HG03095 (cell line): ENCODE results near the gene GABRB3.
"Not testable (repeated sequence)": the region's sequence is repeated elsewhere in the genome, so short reads cannot be mapped to it uniquely, and the experiment has no call there.

Experiments
- ATAC-seq: cut with Tn5 transposase; IDR thresholded peaks from one replicate; pipeline ENCODE4 v1.9.1; 2021; ENCODE audit warnings: moderate library complexity; ENCODE audit not compliant: unreplicated experiment

GABRB3 gene

GRCh38 chr15:26736502-26737248 lies 36.2 kb downstream of the GABRB3 start:
- no peak for ATAC-seq

DNA sequence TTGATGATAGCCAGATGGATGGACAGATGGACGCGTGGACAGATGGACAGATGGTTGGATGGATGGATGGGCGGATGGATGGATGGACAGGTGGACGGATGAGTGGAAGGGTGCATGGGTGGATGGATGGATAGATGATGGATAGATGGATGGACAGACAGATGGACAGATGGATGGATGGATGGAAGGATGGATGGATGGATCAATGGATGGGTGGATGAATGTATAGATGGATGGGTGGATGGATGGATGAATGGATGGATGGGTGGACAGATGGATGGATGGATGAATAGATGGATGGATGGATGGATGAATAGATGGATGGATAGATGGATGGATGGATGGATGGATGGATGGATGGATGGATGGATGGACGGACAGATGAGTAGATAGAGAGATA lies 40.9 kb downstream of the GABRB3 start:
- no peak for ATAC-seq

DNA sequence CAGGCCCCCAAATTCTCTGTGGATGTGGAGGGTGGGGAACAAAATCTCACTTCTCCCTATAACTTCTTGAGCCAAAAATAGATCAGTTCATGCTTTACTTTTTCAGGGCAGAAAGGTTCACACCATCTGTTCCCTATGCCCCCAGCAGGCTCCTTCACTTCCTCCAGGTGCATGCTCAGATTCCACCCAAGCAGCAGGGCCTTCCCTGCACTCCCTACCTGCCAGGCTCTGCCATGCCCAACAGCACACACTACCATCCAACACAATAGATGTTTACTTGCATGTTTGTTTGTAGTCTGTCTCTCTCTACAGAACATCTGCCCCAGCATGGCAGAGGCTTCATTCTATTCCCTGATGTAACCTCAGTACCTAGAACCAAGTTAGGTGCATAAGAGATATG lies 43.3 kb downstream of the GABRB3 start:
- ATAC-seq: no peak

GRCh38 chr15:26729030-26729429 lies 43.8 kb downstream of the GABRB3 start:
- no peak for ATAC-seq

- ATAC-seq: no peak
Measured at GRCh38 chr15:26724381-26725150, 48.3 kb downstream of the GABRB3 start.

DNA sequence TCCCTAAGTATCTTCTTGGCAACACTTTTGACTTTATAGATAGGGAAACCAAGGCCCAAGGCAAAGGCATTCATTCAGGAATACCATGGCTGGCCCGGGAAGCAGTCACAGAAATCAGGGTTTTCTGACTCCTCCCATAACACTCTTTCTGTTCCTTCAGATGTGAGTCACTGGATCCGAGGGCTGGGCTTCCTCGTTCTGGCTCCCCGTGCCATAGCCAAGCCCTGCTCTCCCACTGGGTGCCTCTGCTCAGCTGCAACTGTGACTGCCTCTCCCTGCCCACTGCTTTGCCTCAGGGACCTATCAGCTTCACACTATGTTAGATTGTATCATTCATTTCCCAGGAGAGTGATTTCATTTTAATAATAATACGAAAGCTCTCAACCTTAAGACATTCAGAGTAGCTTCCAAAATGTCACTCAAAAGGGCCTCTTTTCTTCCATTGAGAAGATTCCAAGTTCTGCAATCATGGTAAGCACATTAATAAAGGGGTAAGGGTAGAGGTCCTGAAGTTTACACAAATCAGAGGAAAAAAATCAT lies 50.2 kb downstream of the GABRB3 start:
- no peak for ATAC-seq

DNA sequence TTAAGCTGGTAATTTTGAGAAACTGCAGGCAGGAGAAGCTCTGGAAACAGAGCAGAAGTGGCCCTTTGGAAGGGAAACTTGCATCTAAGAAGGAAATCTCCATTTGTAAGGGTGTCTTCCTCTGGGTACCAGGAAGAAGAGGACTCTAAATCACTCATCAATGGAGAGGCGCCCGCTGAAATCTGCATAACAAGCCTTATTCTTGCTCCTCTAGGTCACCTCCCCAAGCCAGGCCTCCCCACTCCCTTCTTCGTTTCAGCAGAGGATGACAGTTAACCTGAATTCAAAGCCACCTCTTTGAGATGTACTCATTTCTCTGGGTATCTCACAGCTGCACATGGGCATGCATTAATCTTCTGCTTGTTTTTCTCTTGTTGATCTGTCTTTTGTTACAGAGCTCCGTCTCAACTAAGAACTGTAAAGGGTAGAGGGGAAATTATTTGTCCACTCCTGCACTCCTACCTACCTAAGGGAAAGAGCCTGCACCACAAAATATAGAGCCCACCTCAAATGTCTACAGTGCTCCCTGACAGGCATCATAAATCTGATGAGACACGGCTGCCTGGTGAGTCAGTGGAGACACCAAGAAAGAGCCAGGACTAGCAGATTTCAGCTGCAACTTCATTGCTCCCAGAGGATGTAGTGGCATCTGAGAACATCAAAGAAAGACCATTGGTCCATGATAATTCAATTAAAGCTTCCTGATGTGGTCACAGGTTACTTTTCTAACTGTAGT lies 51.5 kb downstream of the GABRB3 start:
- ATAC-seq: no peak

DNA sequence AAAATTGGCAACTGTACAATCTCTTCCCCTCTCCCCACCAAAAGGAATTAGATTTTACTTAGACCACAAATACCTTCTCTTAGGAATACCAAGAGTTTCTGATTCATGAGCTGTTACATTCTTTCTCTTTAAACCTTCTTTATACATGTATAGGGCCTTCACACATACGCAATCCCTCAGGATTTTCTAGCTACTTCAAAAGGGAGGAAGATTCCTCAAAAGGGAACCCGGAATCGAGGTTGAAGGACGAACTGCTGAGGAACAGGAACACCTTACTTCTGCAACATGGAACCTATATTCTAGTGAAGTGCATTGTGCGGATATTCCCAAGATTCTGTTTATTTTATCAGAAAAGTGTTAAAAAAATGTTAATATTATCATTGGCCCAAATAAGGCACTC lies 52.3 kb downstream of the GABRB3 start:
- ATAC-seq: no peak

DNA sequence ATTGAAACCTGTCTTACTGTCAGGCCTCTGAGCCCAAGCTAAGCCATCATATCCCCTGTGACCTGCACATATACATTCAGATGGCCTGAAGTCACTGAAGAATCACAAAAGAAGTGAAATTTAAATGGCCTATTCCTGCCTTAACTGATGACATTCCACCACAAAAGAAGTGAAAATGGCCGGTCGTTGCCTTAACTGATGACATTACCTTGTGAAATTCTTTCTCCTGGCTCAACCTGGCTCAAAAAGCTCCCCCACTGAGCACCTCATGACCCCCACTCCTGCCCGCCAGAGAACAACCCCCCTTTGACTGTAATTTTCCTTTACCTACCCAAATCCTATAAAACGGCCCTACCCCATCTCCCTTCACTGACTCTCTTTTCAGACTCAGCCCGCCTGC lies 53.0 kb downstream of the GABRB3 start:
- not testable (repeated sequence) for ATAC-seq

- ATAC-seq: no peak
Measured at GRCh38 chr15:26716069-26716468, 56.8 kb downstream of the GABRB3 start.

DNA sequence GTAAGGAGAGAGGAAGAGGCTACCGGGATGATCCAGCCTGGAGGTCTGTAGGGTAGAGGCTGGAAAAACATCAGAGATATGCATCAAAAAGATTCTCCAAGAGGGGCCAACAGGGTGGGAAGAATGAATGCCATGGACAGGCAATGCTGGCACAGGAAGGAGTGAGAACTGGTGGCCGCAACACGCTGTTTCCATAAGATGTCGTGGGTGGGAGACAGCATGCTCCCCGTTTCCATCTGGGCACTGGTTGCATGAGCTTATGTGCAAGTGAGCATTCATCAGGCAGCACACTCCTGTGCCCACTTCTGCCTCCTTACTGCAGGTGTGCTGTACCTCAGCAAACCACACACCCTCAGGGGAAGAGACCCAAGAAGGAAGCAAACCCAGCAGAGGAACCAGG lies 59.4 kb downstream of the GABRB3 start:
- no peak for ATAC-seq

DNA sequence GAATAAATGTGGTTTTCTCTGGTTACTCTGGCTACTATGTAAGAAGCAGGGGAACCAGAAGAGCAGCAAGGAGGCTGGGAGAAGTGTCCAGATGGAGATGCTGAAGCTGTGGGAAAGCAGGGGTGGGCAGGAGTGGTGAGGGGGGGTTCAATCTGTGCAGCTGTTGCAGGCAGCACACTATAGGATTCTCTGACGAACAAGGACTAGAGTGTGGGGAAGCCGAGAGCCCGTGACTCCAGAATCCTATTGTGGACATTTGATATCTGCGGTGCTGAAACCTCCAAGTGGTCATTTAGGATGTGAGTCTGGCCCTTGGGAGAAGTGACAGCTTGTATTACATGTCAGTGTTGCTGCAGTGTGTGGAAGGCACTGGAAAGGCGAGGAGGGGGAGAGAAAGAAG lies 60.5 kb downstream of the GABRB3 start:
- ATAC-seq: no peak

- ATAC-seq: no peak
Measured at GRCh38 chr15:26711445-26711844, 61.4 kb downstream of the GABRB3 start.

DNA sequence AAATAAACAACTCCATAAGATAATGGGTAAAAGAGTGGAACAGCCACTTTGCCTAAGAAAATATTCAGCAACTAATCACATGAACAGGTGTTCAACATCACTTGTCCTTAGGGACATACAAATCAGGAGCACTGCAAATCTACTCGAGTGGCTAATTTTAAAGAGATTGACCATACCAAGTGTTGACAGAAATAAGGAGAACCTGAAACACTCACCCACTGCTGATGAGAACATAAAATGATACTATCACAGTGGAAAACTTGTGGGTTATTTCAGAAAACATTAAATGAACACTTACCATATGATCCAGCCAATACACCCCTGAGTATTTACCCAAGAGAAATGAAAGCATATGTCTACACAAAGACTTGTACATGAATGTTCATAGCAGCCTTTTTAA lies 70.5 kb downstream of the GABRB3 start:
- no peak for ATAC-seq

GRCh38 chr15:26698555-26698954 lies 74.3 kb downstream of the GABRB3 start:
- ATAC-seq: no peak

DNA sequence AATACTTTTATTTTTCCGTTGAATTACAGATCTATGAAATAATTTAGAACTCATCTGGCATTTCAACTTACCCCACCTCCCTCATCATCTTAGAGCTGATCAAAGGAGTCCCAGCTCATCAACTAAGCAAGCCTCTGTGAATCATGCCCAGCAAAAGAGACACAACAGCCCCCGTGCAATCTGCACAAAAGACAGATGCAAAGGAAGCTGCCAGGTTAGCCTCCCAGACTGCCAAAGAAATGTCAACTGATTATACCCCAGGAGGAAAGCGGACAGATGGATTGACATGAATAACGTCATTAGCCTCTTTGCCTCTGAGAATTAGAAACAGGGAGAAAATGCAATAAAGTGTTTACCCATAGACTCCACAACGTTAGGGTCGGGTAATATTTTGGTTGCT lies 75.0 kb downstream of the GABRB3 start:
- ATAC-seq: no peak

GRCh38 chr15:26691249-26691648 lies 81.6 kb downstream of the GABRB3 start:
- ATAC-seq: no peak

GRCh38 chr15:26690778-26691177 lies 82.1 kb downstream of the GABRB3 start:
- ATAC-seq: no peak

DNA sequence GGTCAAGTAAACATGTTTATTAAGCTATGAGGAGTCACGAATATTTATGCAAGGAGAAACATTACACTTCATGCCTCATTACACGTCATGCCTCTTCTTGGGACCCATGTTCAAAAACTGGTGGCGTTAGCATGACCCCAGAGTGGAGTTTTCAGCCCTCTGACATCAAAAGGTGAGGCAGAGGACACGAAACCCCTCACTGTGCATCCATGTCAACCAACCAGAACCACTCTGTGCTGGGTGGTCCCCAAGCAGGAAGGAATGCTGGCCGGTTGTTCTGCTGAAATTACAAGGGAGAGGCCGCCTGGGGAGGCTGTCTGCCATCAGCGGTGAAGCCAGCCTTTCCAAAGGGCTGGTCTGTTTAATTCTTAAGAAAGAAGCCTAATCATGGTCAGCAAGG lies 83.4 kb downstream of the GABRB3 start:
- ATAC-seq: no peak

DNA sequence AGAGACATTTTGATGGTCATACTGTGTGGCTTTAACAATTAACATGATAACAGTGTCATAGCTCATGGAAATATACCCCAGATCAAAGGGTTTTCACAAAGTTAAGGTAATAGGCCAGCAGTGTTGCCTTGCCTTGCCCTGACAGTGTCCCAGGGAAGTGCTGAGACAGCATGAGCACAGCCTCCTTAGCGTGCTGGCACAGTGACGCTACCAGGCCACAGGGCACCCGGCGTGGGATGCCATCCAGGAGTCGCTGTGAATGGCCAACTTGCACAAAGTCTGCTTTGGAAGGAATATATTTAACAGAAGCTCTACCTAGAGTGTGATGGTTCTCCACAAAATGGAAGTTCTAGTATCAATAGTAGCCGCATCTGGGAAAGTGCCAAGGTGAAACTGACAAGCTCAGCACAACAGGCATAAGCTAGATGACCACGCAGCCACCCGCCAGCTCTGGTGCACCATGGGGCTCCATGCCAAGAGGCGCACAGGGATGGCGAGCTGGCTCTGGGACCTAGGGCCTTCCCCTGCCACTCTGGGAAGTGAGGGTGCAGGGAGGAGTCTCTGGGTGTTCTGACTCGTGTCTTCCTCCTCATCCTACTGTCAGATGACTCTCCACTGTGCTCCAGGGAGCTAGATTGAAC lies 86.2 kb downstream of the GABRB3 start:
- ATAC-seq: no peak

DNA sequence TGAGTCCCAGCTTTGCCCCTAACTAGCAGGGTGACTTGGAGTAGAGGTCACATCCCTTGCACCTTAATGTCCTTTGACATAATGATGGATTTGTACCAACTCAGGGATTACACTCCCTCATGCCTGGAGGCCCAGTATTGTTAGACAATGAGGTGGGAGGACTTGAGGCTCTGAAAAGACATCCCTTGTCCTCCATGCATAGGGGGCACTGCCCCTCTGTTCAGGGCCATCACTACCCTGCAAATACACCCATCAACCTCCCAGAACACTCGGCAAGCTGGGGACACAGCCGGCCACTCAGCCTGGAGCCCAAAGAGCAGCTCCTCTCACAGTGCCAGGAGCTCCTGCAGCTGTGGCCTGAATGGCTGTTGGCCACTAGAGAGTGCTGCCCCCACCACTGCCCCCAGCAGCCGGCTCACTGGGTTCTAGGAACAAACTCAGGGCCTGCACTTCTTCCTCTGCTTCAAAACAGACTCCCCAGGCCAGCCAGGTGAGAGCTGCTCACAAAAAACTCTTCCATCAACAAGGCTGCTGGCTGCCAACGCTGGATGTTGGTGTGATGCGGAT lies 90.2 kb downstream of the GABRB3 start:
- ATAC-seq: no peak
